ENCODE data around the gene STK39.

DNA sequence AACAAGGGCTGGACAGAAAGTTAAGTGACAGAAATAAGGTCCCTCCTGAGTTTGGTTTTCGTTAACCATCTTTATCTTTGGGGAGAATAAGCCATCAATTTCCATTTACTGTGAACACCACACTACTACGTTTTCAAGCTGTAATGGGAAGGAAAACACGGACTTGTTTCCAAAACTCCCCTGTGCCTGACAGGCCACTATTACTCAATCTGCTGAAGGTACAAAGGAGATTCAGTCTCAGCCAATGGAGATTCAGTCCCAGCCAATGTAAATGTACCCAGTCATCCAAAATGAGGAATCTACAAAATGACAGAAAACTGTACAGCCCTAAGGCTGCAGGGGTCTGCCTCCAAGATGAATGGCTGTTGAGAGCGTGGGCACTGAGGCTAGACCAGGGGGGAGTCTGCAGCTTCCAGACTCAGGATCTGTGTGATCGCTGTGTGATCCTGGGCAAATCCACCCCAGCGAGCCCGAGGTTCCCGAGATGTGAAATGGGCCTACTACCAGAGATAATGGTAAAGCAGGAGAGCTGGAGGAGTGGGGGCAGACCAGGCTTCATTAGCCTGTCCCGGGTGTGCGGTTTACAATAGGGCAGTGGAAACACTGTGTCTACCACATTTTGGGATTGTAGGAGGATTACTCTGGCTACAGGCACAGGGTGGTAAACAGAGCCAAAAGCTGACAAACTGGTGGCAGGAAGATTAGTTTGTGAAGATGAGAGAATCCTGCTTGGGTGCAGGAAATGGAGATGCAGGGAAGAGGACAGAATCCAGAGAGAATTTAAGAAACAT, 284.8 kb downstream of the STK39 start:
- TF ChIP-seq, protein P1, sequence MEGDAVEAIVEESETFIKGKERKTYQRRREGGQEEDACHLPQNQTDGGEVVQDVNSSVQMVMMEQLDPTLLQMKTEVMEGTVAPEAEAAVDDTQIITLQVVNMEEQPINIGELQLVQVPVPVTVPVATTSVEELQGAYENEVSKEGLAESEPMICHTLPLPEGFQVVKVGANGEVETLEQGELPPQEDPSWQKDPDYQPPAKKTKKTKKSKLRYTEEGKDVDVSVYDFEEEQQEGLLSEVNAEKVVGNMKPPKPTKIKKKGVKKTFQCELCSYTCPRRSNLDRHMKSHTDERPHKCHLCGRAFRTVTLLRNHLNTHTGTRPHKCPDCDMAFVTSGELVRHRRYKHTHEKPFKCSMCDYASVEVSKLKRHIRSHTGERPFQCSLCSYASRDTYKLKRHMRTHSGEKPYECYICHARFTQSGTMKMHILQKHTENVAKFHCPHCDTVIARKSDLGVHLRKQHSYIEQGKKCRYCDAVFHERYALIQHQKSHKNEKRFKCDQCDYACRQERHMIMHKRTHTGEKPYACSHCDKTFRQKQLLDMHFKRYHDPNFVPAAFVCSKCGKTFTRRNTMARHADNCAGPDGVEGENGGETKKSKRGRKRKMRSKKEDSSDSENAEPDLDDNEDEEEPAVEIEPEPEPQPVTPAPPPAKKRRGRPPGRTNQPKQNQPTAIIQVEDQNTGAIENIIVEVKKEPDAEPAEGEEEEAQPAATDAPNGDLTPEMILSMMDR (IDR thresholded peaks at IDR 0.05; ENCODE audit: poor library complexity, severe bottlenecking) = no peak
- TF ChIP-seq EZH2 (IDR thresholded peaks at IDR 0.05; ENCODE audit: borderline replicate concordance, insufficient read depth, low read length, poor library complexity, severe bottlenecking) (no peak), POLR2AphosphoS5 (IDR thresholded peaks at IDR 0.05) (no peak), TAF1 (IDR thresholded peaks at IDR 0.05; ENCODE audit: low read depth) (no peak), SMC3 (conservative IDR thresholded peaks at IDR 0.05; ENCODE audit: poor library complexity) (no peak)
